Astrocyte of the spinal cord (primary cell): ENCODE results near the gene DAZAP1.

Source experiments
- DNase-seq: peaks from one replicate; pipeline ENCODE4 v3.0.0; 2011; ENCODE audit warnings: low read depth, low spot score
- H3K4me3 ChIP-seq: 2 replicates; pipeline ENCODE4 v1.5.1; 2011; ENCODE audit warnings: low read depth, mild to moderate bottlenecking, low read length, moderate library complexity
- in situ Hi-C: cut with HindIII; loops from 2 replicates; pipeline ENCODE4 v1.10.0; 2017; ENCODE audit warnings: low sequenced_read_pairs
- TF ChIP-seq, protein P1 (sequence below): IDR thresholded peaks from 2 replicates; pipeline ENCODE4 v1.5.1; 2012; ENCODE audit warnings: low read depth, mild to moderate bottlenecking, low read length, inconsistent platforms

DAZAP1 gene

DNA sequence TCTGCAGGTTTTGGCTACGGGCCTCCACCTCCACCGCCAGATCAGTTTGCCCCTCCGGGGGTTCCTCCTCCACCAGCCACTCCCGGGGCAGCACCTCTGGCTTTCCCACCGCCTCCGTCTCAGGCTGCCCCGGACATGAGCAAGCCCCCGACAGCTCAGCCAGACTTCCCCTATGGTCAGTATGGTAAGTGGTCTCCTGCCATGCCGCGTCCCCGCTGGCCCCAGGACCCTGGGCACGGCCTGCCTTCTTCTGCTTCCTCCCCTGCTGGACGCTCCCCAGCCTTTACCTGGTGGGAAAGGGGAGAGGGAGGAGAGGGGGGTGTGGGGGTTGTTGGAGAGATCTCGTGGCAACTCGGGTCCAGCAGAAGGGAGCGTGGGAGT lies 25.1 kb downstream of the DAZAP1 start:
- TF ChIP-seq, protein P1, sequence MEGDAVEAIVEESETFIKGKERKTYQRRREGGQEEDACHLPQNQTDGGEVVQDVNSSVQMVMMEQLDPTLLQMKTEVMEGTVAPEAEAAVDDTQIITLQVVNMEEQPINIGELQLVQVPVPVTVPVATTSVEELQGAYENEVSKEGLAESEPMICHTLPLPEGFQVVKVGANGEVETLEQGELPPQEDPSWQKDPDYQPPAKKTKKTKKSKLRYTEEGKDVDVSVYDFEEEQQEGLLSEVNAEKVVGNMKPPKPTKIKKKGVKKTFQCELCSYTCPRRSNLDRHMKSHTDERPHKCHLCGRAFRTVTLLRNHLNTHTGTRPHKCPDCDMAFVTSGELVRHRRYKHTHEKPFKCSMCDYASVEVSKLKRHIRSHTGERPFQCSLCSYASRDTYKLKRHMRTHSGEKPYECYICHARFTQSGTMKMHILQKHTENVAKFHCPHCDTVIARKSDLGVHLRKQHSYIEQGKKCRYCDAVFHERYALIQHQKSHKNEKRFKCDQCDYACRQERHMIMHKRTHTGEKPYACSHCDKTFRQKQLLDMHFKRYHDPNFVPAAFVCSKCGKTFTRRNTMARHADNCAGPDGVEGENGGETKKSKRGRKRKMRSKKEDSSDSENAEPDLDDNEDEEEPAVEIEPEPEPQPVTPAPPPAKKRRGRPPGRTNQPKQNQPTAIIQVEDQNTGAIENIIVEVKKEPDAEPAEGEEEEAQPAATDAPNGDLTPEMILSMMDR = no peak
- no peak for DNase-seq
- in situ Hi-C loops = no loop called here
- no peak overlapping the region for H3K4me3 ChIP-seq

DNA sequence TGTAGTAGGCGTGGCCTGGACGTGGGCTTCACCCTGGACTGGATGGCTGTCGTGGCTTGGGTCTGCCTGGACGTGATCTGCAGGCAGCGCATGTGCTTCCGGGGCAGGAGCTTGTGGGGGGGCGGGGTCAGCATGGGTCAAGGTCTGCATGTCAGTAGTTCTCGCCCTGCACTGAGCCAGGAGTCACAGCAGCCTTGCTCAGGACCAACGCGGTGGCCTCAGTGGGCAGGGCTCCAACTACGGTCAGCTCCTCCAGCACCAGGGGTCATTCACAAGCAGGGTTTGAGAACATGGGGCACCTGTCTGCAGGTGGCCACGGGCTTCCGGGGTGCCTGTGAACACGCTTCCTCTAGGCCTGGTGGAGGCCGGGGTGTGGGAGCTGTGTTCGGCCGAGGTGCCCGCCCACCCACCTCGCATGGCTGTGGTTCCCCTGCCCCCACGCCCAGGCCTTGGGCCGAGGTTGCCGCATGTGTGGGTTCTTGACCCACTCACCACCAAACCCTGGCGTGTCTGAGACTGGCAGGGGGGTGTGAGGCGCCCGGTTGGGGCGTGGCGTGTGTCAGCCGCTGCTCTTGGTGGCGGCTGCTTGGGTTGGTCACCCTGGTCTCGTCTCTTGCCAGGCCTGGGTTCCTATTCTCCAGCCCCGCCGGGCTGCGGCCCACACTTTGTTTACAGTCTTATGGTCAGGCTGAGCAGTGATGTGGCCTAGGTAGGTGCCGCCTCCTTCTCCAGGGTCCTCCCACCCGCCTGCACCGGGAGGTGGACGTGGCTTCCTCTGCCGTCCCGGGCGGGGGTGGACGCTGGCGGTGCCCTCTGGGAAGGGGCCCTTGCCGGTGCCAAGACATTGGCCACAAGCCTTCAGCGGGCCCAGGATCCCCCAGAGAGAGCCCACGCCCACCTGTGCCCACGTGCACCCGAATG lies 26.0 kb downstream of the DAZAP1 start:
- no peak overlapping the region for H3K4me3 ChIP-seq
- TF ChIP-seq, protein P1 = no peak
- in situ Hi-C loops = no loop called here
- DNase-seq = no peak

DNA sequence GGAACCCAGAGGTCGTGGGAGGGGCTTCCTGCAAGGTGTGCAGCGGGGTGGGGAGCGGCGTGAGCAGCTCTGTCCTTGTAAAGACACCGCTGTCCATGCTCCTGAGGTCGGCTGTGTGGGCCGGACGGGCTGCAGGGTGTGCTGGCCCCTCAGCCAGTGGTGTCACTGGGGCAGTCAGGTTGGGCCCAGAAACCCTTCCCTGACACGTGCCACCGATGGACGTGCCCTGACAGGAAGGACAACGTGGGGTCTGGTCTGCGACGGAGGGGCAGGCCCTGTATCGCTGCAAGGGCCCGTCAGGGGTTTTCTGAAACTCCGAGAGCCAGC lies 26.6 kb downstream of the DAZAP1 start:
- no peak overlapping the region for H3K4me3 ChIP-seq
- in situ Hi-C loops = no loop called here
- TF ChIP-seq, protein P1 = no peak
- DNase-seq = no peak

DNA sequence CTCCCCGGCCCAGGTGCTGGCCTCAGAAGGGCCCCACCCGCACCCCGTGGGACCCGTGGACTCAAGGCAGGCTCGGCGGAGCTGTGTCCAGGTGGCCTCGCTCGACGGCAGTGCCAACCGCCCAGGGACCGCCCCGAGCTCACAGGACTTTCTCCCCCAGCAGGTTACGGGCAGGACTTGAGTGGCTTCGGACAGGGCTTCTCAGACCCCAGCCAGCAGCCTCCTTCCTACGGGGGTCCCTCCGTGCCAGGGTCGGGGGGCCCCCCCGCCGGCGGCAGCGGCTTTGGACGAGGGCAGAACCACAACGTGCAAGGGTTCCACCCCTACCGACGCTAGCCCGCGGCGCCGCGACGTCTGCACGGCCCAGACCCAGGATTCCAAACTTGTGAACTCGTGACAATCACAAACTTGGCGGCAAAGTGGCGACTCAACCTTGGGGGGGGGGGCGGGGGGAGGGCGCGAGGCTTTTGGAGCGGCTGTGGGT lies 27.2 kb downstream of the DAZAP1 start:
- no peak overlapping the region for H3K4me3 ChIP-seq
- in situ Hi-C loops = no loop called here
- no peak for DNase-seq
- TF ChIP-seq, protein P1 = no peak

DNA sequence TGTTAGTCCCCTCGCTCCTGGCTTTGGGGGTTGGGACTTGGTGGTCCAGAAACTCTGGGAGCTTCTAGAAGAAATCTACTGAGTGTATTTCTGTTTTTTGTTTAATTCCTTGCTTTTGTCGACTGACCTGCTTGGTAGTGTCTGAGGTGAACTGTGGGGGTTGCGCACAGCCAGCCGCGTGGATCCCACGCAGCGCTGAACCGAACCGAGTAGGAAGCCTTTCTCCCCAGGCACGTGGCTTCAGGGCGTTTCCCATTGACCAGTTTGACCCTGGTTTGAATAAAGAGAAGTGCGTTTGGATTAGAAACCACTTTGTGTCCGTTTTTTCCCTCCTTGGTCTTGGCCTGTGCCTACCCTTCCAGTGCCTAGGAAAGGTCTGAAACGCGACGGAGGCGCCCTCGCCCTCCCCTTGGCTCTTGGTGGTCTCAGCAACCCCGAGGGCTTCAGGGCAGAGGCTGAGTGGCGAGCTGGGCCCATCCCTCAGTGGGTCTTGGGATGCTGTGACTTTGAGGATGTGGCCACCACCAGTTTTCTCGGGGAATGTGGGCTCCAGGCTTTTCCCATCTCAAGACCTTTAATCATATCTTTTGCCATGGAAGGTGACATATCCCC lies 28.1 kb downstream of the DAZAP1 start:
- DNase-seq = no peak
- H3K4me3 ChIP-seq = no peak overlapping the region
- TF ChIP-seq, protein P1 = no peak
- in situ Hi-C loops = no loop called here

DNA sequence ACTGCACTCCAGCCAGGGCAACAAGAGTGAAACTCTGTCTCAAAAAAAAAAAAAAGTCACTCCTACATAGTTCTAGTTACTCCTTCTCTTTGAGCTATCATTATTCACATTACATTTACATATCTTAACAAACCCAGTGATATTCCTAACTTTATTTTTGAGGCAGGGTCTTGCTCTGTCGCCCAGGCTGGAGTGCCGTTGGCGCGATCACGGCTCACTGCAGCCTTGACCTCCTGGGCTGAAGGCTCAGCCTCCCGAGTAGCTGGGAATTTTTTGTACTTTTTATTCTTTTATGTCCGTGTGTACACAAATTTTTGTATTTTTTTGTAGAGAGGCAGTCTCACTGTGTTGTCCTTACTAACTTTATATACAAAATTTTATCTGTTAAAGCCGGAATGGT lies 30.2 kb downstream of the DAZAP1 start:
- no peak overlapping the region for H3K4me3 ChIP-seq
- no peak for DNase-seq
- in situ Hi-C loops = no loop called here
- TF ChIP-seq, protein P1 = no peak
